DMS79 (cell line): ENCODE measurements around the gene SSR3.
"Not testable (repeated sequence)": the region's sequence is repeated elsewhere in the genome, so short reads cannot be mapped to it uniquely, and the experiment has no call there.

Source experiments
- DNase-seq: peaks from one replicate; lab custom pipeline; 2025; lab: John Stamatoyannopoulos, UW

The SSR3 gene

DNA sequence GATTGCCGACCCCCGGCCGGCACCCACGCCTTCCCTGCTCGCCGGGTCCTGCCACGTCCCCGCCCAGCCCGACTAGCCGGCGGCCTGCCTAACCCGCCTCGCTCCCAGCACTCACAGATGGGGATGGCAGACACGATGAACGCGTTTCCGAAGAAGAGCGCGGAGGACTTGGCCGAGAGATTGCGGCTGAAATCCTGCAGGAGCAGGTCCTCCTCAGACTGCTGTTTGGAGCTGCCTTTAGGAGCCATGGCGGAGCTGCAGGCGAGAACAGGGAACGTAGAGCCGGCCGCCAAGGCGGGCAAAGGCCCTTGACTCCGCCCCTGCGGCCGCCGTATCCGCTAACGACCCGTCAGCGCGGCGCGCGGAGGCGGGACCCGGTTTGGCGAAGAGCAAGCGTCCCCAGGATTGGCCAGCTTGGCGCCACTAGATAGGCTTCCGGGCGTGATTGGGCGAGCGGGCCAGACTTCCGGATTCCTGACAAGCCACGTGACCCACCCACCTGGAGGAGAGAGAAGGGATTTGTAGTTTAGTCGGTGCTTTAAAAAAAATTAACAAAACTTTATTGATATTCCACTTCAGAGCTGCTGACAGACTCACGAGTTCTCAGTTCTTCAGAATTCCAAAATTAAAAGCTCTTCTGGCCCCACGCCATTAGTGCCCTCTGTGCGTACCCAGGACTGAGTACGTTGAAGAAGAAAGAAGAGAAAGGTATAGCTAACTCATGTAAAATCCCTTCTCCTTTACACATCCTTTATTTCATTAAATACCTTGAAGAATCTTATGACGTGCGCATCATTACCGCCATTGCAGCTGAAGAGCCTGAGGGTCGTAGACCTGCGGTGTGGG is at the start of gene SSR3:
Gene SSR3 (minus strand): TSS at position 276 of the 846 bp plus-strand sequence. CDS start 28 bp downstream, at position 248.
- DNase-seq = peak; percentile 97

DNA sequence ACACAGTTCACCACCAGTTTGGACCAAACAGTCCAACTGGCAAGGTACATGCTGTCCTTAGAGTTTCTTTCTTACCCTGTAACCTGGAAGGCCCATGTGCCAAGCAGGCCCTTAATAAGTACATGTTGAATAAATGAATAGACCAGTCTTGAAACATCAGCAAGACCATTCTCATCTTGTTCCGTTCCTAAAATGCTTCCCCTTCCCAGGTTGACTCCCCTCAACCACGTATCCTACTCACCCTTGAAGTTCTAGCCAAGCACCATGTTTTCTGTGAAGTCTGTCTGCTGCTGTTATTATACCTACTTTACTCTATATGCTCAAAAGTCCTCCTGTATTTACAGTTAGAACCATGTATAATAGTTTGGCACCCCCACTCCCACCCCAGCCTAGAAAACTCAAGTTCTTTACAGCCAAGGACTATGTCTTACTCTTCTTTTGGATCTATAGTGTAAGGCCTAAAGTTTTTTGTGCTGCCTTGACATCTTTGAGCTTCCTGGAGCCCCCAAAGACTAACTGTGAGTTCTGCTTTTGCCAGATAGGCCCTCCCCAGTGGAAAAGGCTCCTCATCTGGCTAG is 49.2 kb upstream of the SSR3 start:
- DNase-seq = no peak

DNA sequence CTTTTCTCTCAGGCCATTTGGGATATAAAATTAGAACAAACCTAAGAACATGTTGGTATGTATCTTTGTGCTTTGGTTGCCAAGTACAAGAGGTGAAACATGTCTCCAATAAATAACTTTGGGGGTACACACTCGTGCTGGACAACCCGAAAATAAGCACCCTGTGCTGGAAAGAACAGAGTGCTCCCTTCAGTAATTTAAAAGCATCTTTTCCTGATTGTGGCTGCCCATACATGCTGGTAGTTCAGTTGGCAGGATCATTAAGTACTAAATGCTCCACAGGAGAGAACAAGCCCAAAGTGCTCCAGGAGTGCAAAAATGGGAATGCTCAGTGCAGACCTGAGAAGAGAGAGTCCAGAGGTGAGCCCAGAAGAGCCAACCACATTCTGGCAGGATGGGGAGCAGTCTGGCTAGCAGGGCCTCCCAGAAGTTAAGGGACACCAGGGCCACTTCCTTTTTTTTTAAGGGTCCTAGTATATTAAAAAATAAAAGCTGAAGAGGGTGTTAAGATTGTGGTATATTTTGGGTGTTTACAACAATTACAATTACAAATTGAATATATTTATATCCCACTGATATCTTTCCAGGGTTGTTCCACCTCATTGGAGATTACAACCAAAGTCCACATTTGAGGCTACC is 48.6 kb upstream of the SSR3 start:
- DNase-seq = no peak

DNA sequence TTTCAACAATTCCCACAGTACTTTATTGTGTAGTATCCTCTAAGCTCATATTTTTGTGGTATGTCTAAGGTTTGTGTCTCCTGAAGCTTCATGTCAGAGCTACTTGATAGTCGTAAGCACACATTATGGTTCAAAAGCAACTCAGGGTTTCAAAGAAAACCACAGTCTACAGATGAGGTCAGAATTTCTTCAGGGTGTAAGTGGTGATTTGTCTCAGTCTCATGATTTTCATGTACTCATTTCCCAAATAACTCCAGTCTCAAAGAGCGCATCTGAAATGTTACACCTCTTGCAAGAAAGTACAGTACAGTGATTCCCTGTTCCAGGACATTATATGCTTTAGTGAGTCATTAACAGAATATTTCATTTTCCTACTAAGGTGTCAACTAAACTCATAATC is 47.5 kb upstream of the SSR3 start:
- no peak for DNase-seq

DNA sequence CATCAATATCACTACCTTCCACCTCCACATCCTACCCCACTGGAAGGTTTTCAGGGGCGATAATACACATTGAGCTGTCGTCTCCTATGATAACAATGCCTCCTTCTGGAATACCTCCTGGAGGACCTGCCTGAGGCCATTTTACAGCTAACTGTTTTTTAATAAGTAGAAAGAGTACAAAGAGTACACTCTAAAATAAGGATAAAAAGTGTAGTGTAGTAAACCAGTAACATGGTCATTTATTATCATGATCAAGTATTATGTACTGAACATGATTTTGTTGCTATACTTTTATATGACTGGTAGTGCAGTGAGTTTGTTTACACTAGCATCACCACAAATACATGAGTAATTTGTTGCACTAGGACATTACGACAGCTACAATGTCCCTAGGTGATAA is 46.6 kb upstream of the SSR3 start:
- DNase-seq = no peak

DNA sequence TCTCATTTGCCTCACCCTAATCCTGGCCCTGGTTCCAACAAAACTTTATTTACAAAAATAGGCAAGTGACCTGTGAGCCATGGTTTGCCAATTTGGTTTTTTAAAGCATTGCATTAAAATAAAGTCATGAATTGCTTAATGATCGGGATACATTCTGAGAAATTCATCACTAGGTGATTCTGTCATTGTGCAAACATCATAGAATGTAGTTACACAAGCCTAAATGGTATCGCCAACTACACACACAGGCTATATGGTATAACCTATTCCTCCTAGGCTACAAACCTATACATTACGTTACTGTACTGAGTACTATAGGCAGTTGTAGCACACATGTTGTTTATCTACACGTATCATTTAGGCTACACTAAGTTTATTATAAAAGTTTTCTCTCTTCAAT is 45.9 kb upstream of the SSR3 start:
- no peak for DNase-seq

DNA sequence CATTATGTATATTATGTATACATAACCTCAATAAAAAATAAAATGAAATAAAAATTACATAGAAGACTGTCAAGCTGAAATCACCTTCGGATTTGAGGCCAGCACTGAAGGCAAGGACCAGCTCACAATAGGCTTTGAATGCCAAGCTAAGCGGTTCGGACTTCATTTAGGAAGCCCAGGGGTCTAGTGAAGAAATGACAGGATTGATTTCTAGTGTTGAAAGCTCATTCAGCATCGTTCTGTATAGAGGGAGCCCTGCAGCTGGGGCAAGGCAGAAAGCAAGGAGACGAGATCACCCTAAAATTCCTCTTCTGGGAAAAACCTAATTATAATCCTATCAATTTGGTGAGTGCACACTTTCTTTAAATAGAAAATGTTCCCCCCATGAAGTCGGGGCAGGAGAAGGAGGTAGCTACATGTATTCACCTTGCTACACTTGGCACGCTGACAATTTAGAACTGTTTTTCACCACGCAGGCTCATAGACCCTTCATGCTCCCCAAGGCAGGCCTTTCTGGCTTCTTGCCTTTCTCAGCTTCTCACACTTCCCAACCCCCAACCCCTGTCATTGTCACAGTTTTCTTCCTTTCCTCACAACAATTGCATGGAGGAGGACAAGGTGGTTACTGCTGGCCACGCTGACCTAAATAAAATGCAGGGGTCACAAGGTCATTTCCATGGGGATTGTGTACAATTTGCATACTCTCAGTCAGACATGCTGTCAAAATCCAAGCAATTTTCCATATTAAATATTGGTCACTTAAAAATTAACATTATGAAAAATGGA is 44.4 kb upstream of the SSR3 start:
- DNase-seq = no peak

DNA sequence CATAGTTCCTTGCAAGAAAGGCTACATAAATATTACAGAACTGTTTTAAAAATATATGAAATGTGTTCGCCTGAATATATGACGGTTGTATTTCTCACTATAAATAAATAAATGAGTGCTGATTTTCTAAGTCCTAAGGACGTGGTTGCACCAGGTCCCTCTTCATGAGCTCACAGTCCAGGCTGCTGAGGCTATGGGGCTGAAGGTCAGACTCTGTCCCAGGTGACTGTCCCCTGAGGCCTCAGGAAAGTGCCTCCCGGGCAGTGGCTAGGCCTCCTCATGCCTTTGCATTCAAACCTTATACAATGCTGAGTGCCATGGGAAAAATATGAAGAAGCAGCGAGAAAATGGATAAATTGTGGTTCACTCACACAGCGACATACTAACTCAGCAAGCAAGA is 43.5 kb upstream of the SSR3 start:
- DNase-seq = no peak

DNA sequence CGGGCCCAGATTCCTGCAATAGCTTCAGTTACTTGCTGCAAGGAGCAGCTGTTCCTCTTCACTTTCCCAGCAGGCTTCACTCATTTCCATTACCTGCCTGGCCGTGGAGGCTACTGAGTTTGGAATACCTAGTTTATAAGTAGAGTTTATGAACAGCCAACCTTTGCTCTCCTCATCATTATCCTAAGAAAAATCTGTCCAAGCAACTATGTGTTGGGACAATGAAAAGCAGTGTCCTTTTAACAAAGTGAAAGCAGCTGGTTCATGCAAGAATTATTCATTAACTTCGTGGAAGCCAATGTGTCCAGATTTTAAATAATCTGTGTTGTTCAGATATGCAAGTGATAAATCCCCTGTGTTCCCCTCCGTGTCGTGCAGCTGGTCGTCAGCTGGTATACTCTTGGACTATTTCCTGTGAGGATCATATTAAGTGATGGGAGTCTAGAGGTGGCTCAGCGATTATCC is 39.3 kb upstream of the SSR3 start:
- DNase-seq = no peak

DNA sequence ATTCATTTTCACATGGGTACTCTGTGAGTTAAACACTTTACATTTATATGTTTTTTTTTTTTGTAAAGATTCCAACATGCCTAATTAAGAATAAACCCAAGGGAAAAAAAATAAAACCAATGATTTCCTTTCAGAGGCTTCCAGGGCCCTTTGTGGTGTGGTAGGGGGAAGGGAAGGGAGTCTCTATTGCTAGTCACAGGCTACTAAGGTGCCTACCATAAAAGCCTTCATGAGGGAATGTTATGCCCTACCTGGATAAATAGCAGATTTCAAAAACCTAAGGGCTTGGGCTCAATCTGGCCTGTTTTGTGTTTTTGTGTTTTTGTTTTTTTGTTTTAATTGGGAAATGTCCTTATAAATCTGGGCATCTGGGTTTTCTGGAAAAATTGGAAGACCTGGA is 38.9 kb upstream of the SSR3 start:
- no peak for DNase-seq

DNA sequence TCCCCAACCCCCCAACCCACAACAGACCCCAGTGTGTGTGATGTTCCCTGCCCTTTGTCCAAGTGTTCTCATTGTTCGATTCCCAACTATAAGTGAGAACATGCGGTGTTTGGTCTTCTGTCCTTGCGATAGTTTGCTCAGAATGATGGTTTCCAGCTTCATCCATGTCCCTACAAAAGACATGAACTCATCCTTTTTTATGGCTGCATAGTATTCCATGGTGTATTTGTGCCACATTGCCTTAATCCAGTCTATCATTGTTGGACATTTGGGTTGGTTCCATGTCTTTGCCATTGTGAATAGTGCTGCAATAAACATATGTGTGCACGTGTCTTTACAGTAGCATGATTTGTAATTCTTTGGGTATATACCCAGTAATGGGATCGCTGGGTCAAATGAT is 34.9 kb upstream of the SSR3 start:
- not testable (repeated sequence) for DNase-seq

DNA sequence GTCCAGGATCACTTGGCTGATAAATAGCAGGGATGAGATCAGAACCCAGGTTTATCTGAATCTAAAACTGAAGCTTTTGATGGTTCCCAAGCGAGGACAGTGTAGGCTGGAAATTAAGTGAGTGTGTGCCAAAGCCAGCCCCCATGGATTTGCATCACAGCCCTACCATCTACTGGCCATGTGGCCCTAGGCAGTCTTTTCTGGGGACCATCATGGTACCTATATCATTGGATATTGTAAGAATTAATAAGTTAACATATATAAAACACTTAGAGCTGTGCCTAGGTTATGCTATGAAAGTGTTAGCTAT is 32.8 kb upstream of the SSR3 start:
- DNase-seq = no peak

DNA sequence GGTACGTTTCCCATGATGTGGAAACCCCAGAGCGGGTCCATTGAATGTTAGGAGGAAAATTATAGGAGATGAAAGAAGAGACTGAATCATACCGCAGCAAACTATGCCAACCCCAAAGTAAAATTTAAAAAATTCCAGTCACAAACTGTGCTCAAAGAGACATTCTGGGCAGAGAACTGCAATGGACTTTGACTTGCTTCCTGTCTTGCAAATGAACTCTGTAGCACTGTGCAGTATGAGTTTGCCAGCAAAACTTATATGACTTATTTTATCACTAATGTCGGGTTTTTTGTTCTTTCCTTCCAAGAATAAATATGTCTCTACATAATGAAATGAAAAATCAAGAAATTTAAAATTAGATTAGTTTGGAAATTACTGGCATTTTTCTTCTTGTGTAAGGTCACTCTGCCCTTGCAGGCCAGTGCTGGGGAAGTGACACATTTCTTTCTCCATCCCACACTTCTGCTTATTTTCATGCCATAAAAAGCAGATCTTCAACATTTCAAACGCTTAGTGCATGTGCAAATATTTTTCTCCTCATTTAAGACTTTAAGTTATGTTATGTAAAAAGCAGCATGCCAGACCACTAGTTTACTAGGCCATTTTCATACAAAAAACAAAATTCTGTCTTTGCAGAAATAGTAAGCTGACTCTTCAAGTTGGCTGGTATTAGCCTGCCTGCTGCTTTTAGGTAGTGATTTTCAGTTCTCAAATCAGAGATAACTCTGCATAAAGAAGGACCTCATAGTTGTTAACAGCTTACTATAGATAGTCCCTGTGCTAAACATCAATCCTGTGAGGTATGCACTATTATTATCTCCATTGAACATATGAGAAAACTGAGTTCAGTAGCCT is 32.2 kb upstream of the SSR3 start:
- no peak for DNase-seq

DNA sequence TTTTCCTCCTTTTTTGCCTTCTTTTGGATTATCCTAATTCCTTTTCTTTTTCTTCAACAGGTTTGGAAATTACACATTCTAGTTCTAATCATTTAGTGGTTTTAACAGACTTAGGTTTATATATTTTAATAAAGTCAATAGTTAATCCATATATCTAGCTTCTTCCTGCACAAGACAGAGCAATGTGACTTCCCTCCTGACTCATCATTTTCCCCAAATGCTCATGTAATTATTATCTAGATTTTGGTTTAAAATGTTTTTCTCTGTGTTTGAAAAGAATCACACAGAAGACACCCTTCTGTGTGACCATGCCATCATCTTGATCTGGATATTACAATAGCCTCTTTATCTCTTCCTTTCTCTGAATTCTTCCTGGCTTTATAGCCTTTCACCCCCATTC is 28.6 kb upstream of the SSR3 start:
- no peak for DNase-seq

DNA sequence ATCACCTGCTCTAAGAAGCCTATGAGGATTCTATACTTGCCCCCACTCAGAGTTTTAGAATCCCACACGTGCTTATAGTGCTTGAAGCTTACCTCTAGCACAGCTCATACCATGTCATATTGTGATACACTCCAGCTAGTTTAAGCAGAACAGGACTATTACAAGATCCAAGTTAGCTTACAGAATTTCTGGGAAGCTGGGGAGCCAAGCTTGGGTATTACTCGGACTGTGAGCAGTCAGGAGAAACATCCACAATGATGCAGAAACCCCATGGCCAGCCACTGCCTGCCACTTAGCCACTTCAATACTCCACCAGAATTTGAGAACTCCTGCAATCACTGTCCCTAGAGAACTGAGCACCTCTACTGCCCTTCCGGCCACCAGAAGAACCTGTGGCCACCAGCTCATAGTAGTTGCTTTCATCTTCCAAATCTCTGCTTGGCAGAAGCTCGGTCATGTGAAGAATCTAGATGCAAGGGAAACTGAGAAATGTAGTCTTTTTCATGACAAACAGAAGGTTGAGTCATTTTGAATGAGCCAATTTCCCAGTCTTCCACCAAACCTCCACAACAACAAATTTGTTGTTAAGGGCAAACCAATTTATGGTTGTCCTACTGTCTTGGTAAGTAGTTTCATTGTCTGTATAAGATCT is 27.7 kb upstream of the SSR3 start:
- no peak for DNase-seq

DNA sequence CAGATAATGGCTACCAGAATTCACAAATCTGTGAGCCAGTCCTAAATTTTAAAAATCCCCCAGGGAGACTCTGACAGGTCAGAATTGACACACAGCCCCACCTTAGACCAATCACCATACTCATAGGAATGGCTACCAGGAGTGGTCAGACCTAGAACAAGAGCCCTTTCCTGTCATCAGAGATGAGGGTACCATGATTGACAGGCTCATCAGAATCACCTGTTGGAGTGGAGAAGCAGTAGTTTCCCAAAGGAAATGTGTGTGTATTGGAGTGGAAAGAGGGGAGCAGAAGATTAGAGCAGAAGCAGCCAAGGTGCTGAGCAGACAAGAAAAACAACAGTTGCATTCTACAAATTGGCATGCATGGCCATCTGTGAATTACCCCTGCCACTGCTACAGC is 27.0 kb upstream of the SSR3 start:
- DNase-seq = no peak

DNA sequence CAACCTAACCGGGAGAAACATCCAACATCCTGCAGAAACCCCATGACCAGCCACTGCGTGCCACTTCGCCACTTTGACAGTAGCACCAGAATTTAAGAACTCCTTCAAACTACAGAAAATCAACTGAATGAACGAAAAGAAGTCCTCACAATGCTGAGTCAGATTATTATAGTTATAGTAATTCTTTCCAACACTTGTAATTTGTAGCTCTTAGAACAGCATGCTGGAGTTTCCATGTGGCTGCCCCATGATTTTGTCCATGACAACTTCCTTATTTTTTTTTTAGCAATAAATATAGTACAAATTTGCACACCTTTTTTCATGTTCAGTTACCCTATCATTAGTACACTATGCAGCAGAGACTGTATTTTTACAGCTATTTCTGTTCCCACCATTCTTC is 26.1 kb upstream of the SSR3 start:
- no peak for DNase-seq

DNA sequence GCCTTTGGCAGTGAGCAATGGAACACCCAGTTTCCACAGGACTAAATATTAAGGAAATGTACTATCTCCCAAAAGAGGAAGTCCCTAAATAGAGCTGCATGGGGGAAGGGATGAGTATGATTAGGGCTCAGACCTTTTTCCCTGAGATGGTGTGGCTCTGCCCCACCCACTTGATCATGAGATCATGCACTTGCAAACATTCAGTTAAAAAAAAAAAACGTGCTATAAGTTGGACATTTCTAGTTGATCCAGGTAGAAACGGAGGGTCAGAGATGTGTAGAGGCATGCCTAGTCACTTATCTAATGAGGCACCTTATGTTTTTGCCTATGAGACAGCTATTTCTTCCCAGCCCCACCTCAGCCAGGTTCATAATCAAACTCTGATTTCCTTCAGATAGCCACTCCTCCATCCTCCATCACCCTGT is 24.5 kb upstream of the SSR3 start:
- DNase-seq = no peak

DNA sequence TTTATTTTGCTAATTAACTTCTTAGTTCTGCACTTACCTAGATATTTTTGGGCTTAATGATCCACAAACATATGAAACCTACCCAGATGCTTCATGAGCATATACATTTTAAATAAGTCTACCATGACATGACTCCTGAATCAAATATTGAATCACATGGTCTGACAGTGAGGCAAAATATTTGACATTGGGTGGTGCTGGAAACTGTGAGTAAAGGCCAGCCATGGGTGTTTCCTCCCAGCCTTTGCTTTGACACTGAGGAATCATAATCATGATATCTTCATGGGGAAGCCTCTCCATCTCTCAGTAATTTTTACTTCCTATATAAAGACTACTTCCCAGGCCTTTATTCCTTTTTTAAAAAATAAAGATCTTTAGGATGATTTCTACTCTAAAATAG is 22.8 kb upstream of the SSR3 start:
- DNase-seq = no peak

DNA sequence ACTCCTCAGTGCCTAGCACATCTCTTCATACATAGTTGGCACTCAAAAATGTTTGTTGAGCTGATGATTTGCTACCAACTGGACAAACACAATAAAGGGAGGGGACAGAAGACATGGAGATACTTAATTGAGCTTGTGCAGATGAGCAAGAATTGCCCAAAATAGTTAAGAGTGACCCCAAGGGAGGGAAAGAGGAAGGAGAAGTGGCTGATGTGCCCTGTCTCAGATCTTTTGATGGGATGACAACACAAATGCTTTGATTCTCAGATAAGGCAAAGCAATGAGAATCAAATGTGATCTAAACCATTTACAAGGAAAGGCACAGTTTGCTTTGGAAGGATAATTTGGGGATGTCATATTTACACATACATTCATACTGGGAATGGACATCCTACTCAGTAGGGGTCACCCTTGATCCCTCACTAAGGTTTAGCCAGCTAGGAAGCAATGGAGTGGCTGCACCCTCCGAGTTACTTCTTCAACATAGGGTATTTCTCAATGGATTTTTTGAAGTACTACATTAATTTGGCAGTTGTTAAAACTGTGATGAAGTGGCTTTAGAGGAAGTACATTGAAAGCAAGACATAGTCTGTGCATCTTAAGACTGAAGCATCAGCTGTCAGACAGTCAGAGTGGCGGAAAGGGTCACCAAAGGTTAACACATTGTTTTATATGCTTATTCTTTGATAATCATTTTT is 21.9 kb upstream of the SSR3 start:
- DNase-seq = no peak

DNA sequence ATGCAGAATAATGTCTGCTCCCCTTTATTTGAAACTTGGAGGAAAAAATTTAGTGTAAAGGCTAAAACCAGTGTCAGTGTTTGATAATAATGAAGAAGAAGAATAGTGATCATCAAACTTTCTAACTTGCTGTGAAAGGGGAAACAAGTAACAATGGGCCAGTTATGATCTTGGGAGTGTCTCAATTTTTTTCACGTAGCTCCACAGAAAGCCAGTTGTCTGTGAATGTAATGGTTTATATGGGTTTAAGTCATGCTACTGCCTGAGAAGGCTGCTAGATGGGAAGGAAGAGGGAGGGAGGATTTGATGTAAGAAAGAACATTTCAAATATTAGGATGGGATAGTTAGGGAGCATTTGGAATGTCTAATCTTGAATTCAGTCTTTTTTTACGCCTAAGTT is 21.1 kb upstream of the SSR3 start:
- no peak for DNase-seq
